NB4 (cell line): ENCODE measurements around the gene ZNF549.

ENCODE experiments used
- CTCF ChIP-seq: IDR thresholded peaks from one replicate; pipeline ENCODE4 v1.5.1; 2012; ENCODE audit warnings: low read depth, low read length
- MAX ChIP-seq: IDR thresholded peaks from 2 replicates; pipeline ENCODE4 v1.6.1; 2011; ENCODE audit warnings: low read depth, low read length

- TF ChIP-seq CTCF = no peak
- TF ChIP-seq MAX = peak; percentile 62; the same call in 1 of the 2 replicates
Measured at GRCh38 chr19:57559404-57560025, 32.4 kb downstream of the ZNF549 start, which contains the start of gene ZNF550.
